ENCODE data around the gene FLII. TPM values are rescaled to one million over a fixed set of nuclear protein-coding genes. Genes with fewer than 3 reads are reported as not detected.

Gene FLII
- total and polyA plus RNA-seq, 2 of the 13 experiments (the other 11 are each of a cell fraction or from before 2014, with no cell fraction given), result 130 to 303 TPM

- TF ChIP-seq ZNF790 (CRISPR knock-in tag; IDR thresholded peaks at IDR 0.05; ENCODE audit: borderline replicate concordance) (no peak), SALL1 (CRISPR knock-in tag; IDR thresholded peaks at IDR 0.05) (peak; percentile 47; the same call in 1 of the 2 replicates), ZSCAN29 (CRISPR knock-in tag; conservative IDR thresholded peaks at IDR 0.05) (no peak; the same call in 1 of the 2 replicates), SIX1 (CRISPR knock-in tag; IDR thresholded peaks at IDR 0.05; ENCODE audit: borderline replicate concordance) (no peak), MAFK (conservative IDR thresholded peaks at IDR 0.05 in 1 of 2, IDR thresholded peaks at IDR 0.05 in 1 of 2; ENCODE audit: low read length in 2 of 2) (no peak), ZNF816 (CRISPR knock-in tag; IDR thresholded peaks at IDR 0.05; ENCODE audit: borderline replicate concordance) (no peak), STAT5B (CRISPR knock-in tag; IDR thresholded peaks at IDR 0.05) (no peak), FOXK1 (CRISPR knock-in tag; IDR thresholded peaks at IDR 0.05; ENCODE audit: borderline replicate concordance, low read depth) (0 out of 2 replicates have a peak, but pooled peaks have one; percentile 14), SNAPC4 (CRISPR knock-in tag; IDR thresholded peaks at IDR 0.05) (0 out of 2 replicates have a peak, but pooled peaks have one; percentile 17), PHF21A (CRISPR knock-in tag; IDR thresholded peaks at IDR 0.05) (peak; percentile 74), ZNF430 (CRISPR knock-in tag; IDR thresholded peaks at IDR 0.05) (peak; percentile 45; the same call in 1 of the 2 replicates), CCDC6 (CRISPR knock-in tag; IDR thresholded peaks at IDR 0.05) (no peak), ZNF354B (CRISPR knock-in tag; IDR thresholded peaks at IDR 0.05) (0 out of 2 replicates have a peak, but pooled peaks have one; percentile 19), ZNF747 (CRISPR knock-in tag; IDR thresholded peaks at IDR 0.05; ENCODE audit: borderline replicate concordance) (no peak), HOXA9 (CRISPR knock-in tag; IDR thresholded peaks at IDR 0.05; ENCODE audit: borderline replicate concordance) (no peak), ZNF264 (CRISPR knock-in tag; IDR thresholded peaks at IDR 0.05) (no peak), IKZF4 (CRISPR knock-in tag; IDR thresholded peaks at IDR 0.05; ENCODE audit: borderline replicate concordance, low read depth, not compliant biosample characterization) (no peak), NR2F6 (IDR thresholded peaks at IDR 0.05) (no peak; the same call in 1 of the 2 replicates), NR2F6 (CRISPR knock-in tag; IDR thresholded peaks at IDR 0.05) (peak; percentile 22; the same call in 1 of the 2 replicates), THRA (CRISPR knock-in tag; IDR thresholded peaks at IDR 0.05; ENCODE audit: borderline replicate concordance) (no peak), PHB2 (IDR thresholded peaks at IDR 0.05; ENCODE audit: partially characterized antibody) (no peak), ZNF441 (CRISPR knock-in tag; IDR thresholded peaks at IDR 0.05; ENCODE audit: borderline replicate concordance) (no peak), NCOA5 (CRISPR knock-in tag; IDR thresholded peaks at IDR 0.05) (no peak), EED (CRISPR knock-in tag; IDR thresholded peaks at IDR 0.05) (0 out of 2 replicates have a peak, but pooled peaks have one; percentile 31), SP1 (IDR thresholded peaks at IDR 0.05) (no peak), SP1 (CRISPR knock-in tag; IDR thresholded peaks at IDR 0.05) (0 out of 2 replicates have a peak, but pooled peaks have one; percentile 44)
Measured at GRCh38 chr17:18224387-18225120, 34.0 kb downstream of the FLII start (continued).

Measured in HepG2 (cell line).